GM19455 (cell line): Measurements from ENCODE around the gene HOTAIR.

ENCODE experiments used
- ATAC-seq: cut with Tn5 transposase; IDR thresholded peaks from one replicate; pipeline ENCODE4 v1.9.1; 2021; ENCODE audit not compliant: unreplicated experiment

HOTAIR gene

GRCh38 chr12:53949631-53950436, 24.9 kb downstream of the HOTAIR start:
- ATAC-seq: no peak

- no peak for ATAC-seq
Observed at GRCh38 chr12:53948650-53949593, 25.8 kb downstream of the HOTAIR start.

- no peak for ATAC-seq
Observed at GRCh38 chr12:53947743-53948142, 27.0 kb downstream of the HOTAIR start.

- ATAC-seq: no peak
Observed at GRCh38 chr12:53944907-53945847, 29.6 kb downstream of the HOTAIR start.

- ATAC-seq: no peak
Observed at GRCh38 chr12:53944209-53944608, 30.5 kb downstream of the HOTAIR start.

GRCh38 chr12:53942467-53942997, 32.2 kb downstream of the HOTAIR start:
- ATAC-seq: no peak

- ATAC-seq: no peak
Observed at GRCh38 chr12:53941750-53942149, 33.0 kb downstream of the HOTAIR start.

GRCh38 chr12:53941187-53941586, 33.6 kb downstream of the HOTAIR start:
- no peak for ATAC-seq

- no peak for ATAC-seq
Observed at GRCh38 chr12:53940443-53941014, 34.2 kb downstream of the HOTAIR start.

GRCh38 chr12:53939141-53940108, 35.3 kb downstream of the HOTAIR start:
- ATAC-seq: no peak

GRCh38 chr12:53938326-53939140, 36.2 kb downstream of the HOTAIR start, which contains the start of gene HOXC13:
Gene HOXC13, plus strand, starts transcription at chr12:53938831. Its CDS starts 76 bp downstream, at chr12:53938907.
- no peak for ATAC-seq

- ATAC-seq: no peak
Observed at GRCh38 chr12:53937596-53938325, 37.0 kb downstream of the HOTAIR start.

GRCh38 chr12:53937099-53937498, 37.7 kb downstream of the HOTAIR start:
- no peak for ATAC-seq

GRCh38 chr12:53935383-53936341, 39.1 kb downstream of the HOTAIR start:
- ATAC-seq: no peak

GRCh38 chr12:53932915-53933314, 41.8 kb downstream of the HOTAIR start:
- ATAC-seq: no peak
